Measurements from ENCODE around the gene TUT4. TPM values are rescaled to one million over a fixed set of nuclear protein-coding genes. Genes with fewer than 3 reads are reported as not detected.

The TUT4 gene
- total RNA-seq, 2 donors from 2014 or later = 50.7 to 85.8 TPM

- no peak overlapping the region for H3K27ac Mint-ChIP-seq
- H3K4me1 Mint-ChIP-seq (ENCODE audit: low read depth in 2 of 2) = peaks cover 5 to 18% of the 10 kb centered on the region in 2 donors
- no peak for DNase-seq (ENCODE audit: low spot score)
- no peak for ATAC-seq
- H3K9me3 Mint-ChIP-seq = no peaks in the 10 kb centered on the region
- H3K4me3 Mint-ChIP-seq = no peak overlapping the region
- no peaks in the 10 kb centered on the region for H3K27me3 Mint-ChIP-seq
- peaks cover 6% of the 10 kb centered on the region for H3K36me3 Mint-ChIP-seq
These were observed 49.2 kb downstream of the TUT4 start for GRCh38 chr1:52503706-52504105.

GRCh38 chr1:52502789-52503188, 50.1 kb downstream of the TUT4 start:
- Mint-ChIP-seq H3K9me3 (no peaks in the 10 kb centered on the region), H3K4me1 (ENCODE audit: low read depth in 2 of 2) (peaks cover 5 to 18% of the 10 kb centered on the region in 2 donors), H3K4me3 (no peak overlapping the region), H3K27ac (no peak overlapping the region), H3K36me3 (peaks cover 6% of the 10 kb centered on the region), H3K27me3 (no peaks in the 10 kb centered on the region)
- ATAC-seq (no peak), DNase-seq (ENCODE audit: low spot score) (no peak)

- H3K4me3 Mint-ChIP-seq = no peak overlapping the region
- H3K4me1 Mint-ChIP-seq (ENCODE audit: low read depth in 2 of 2) = no peaks in the 10 kb centered on the region
- no peaks in the 10 kb centered on the region for H3K9me3 Mint-ChIP-seq
- ATAC-seq (no peak), DNase-seq (ENCODE audit: low spot score) (no peak)
- peak overlapping the region in 1 of 2 donors; percentile 62 for H3K27ac Mint-ChIP-seq
- H3K36me3 Mint-ChIP-seq = no peaks in the 10 kb centered on the region
- H3K27me3 Mint-ChIP-seq = no peaks in the 10 kb centered on the region
These were observed 65.3 kb downstream of the TUT4 start for GRCh38 chr1:52487632-52488031.

- Mint-ChIP-seq H3K36me3 (no peaks in the 10 kb centered on the region), H3K9me3 (no peaks in the 10 kb centered on the region), H3K27ac (no peak overlapping the region), H3K4me1 (ENCODE audit: low read depth in 2 of 2) (no peaks in the 10 kb centered on the region), H3K4me3 (no peak overlapping the region), H3K27me3 (no peaks in the 10 kb centered on the region)
- ATAC-seq (no peak), DNase-seq (ENCODE audit: low spot score) (no peak)
These were observed 70.4 kb downstream of the TUT4 start for GRCh38 chr1:52482326-52483004.

GRCh38 chr1:52479076-52479475, 73.8 kb downstream of the TUT4 start:
- Mint-ChIP-seq H3K36me3 (peaks cover 7% of the 10 kb centered on the region), H3K27ac (no peak overlapping the region), H3K9me3 (no peaks in the 10 kb centered on the region), H3K4me3 (no peak overlapping the region), H3K27me3 (no peaks in the 10 kb centered on the region), H3K4me1 (ENCODE audit: low read depth in 2 of 2) (no peaks in the 10 kb centered on the region)
- ATAC-seq (no peak), DNase-seq (ENCODE audit: low spot score) (no peak)

GRCh38 chr1:52477876-52478275, 75.0 kb downstream of the TUT4 start:
- no peaks in the 10 kb centered on the region for H3K9me3 Mint-ChIP-seq
- ATAC-seq = no peak
- H3K36me3 Mint-ChIP-seq = peaks cover 7% of the 10 kb centered on the region
- H3K4me1 Mint-ChIP-seq (ENCODE audit: low read depth in 2 of 2) = no peaks in the 10 kb centered on the region
- DNase-seq (ENCODE audit: low spot score) = no peak
- no peaks in the 10 kb centered on the region for H3K27me3 Mint-ChIP-seq
- no peak overlapping the region for H3K27ac Mint-ChIP-seq
- no peak overlapping the region for H3K4me3 Mint-ChIP-seq

GRCh38 chr1:52476943-52477342, 75.9 kb downstream of the TUT4 start:
- Mint-ChIP-seq H3K36me3 (peaks cover 7% of the 10 kb centered on the region), H3K27ac (no peak overlapping the region), H3K4me1 (ENCODE audit: low read depth in 2 of 2) (no peaks in the 10 kb centered on the region), H3K4me3 (no peak overlapping the region), H3K9me3 (no peaks in the 10 kb centered on the region), H3K27me3 (no peaks in the 10 kb centered on the region)
- ATAC-seq (no peak), DNase-seq (ENCODE audit: low spot score) (no peak)

GRCh38 chr1:52474807-52475206, 78.1 kb downstream of the TUT4 start:
- Mint-ChIP-seq H3K9me3 (no peaks in the 10 kb centered on the region), H3K4me3 (no peak overlapping the region), H3K4me1 (ENCODE audit: low read depth in 2 of 2) (no peaks in the 10 kb centered on the region), H3K27me3 (no peaks in the 10 kb centered on the region), H3K36me3 (peaks cover 11% of the 10 kb centered on the region), H3K27ac (no peak overlapping the region)
- ATAC-seq = no peak
- DNase-seq (ENCODE audit: low spot score) = no peak

GRCh38 chr1:52473039-52473438, 79.9 kb downstream of the TUT4 start:
- H3K27ac Mint-ChIP-seq = no peak overlapping the region
- H3K9me3 Mint-ChIP-seq = no peaks in the 10 kb centered on the region
- no peak overlapping the region for H3K4me3 Mint-ChIP-seq
- ATAC-seq = no peak
- H3K36me3 Mint-ChIP-seq = peaks cover 11% of the 10 kb centered on the region
- no peaks in the 10 kb centered on the region for H3K4me1 Mint-ChIP-seq (ENCODE audit: low read depth in 2 of 2)
- DNase-seq (ENCODE audit: low spot score) = no peak
- H3K27me3 Mint-ChIP-seq = no peaks in the 10 kb centered on the region

GRCh38 chr1:52472384-52472783, 80.5 kb downstream of the TUT4 start:
- H3K27me3 Mint-ChIP-seq = no peaks in the 10 kb centered on the region
- H3K27ac Mint-ChIP-seq = no peak overlapping the region
- H3K9me3 Mint-ChIP-seq = no peaks in the 10 kb centered on the region
- no peak for ATAC-seq
- H3K4me1 Mint-ChIP-seq (ENCODE audit: low read depth in 2 of 2) = no peaks in the 10 kb centered on the region
- peaks cover 13% of the 10 kb centered on the region for H3K36me3 Mint-ChIP-seq
- H3K4me3 Mint-ChIP-seq = no peak overlapping the region
- DNase-seq (ENCODE audit: low spot score) = no peak

GRCh38 chr1:52469108-52469507, 83.8 kb downstream of the TUT4 start:
- Mint-ChIP-seq H3K4me3 (no peak overlapping the region), H3K36me3 (peaks cover 9% of the 10 kb centered on the region), H3K27me3 (no peaks in the 10 kb centered on the region), H3K9me3 (no peaks in the 10 kb centered on the region), H3K4me1 (ENCODE audit: low read depth in 2 of 2) (no peaks in the 10 kb centered on the region), H3K27ac (no peak overlapping the region)
- ATAC-seq (no peak), DNase-seq (ENCODE audit: low spot score) (no peak)

GRCh38 chr1:52463891-52464290, 89.0 kb downstream of the TUT4 start:
- H3K36me3 Mint-ChIP-seq = peaks cover 5% of the 10 kb centered on the region
- no peaks in the 10 kb centered on the region for H3K27me3 Mint-ChIP-seq
- H3K27ac Mint-ChIP-seq = no peak overlapping the region
- no peak overlapping the region for H3K4me3 Mint-ChIP-seq
- ATAC-seq = no peak
- H3K9me3 Mint-ChIP-seq = no peaks in the 10 kb centered on the region
- no peaks in the 10 kb centered on the region for H3K4me1 Mint-ChIP-seq (ENCODE audit: low read depth in 2 of 2)
- no peak for DNase-seq (ENCODE audit: low spot score)

- H3K9me3 Mint-ChIP-seq = no peaks in the 10 kb centered on the region
- H3K27ac Mint-ChIP-seq = no peak overlapping the region
These were observed 91.1 kb downstream of the TUT4 start for GRCh38 chr1:52461821-52462220.

GRCh38 chr1:52460694-52461093, 92.2 kb downstream of the TUT4 start:
- H3K4me1 Mint-ChIP-seq (ENCODE audit: low read depth in 2 of 2) = no peaks in the 10 kb centered on the region
- no peaks in the 10 kb centered on the region for H3K9me3 Mint-ChIP-seq
- no peaks in the 10 kb centered on the region for H3K36me3 Mint-ChIP-seq
- no peak for DNase-seq (ENCODE audit: low spot score)
- no peak for ATAC-seq
- H3K27ac Mint-ChIP-seq = no peak overlapping the region
- no peak overlapping the region for H3K4me3 Mint-ChIP-seq
- no peaks in the 10 kb centered on the region for H3K27me3 Mint-ChIP-seq

More at GRCh38 chr1:52461821-52462220, 91.1 kb downstream of the TUT4 start:
- DNase-seq (ENCODE audit: low spot score) = no peak
- Mint-ChIP-seq H3K4me1 (ENCODE audit: low read depth in 2 of 2) (no peaks in the 10 kb centered on the region), H3K27me3 (no peaks in the 10 kb centered on the region), H3K36me3 (no peaks in the 10 kb centered on the region), H3K4me3 (no peak overlapping the region)
- no peak for ATAC-seq

GRCh38 chr1:52455686-52456085, 97.2 kb downstream of the TUT4 start:
- no peaks in the 10 kb centered on the region for H3K27me3 Mint-ChIP-seq
- H3K27ac Mint-ChIP-seq = no peak overlapping the region
- no peak for ATAC-seq
- no peak overlapping the region for H3K4me3 Mint-ChIP-seq
- no peaks in the 10 kb centered on the region for H3K9me3 Mint-ChIP-seq
- DNase-seq (ENCODE audit: low spot score) = no peak
- no peaks in the 10 kb centered on the region for H3K36me3 Mint-ChIP-seq
- no peaks in the 10 kb centered on the region for H3K4me1 Mint-ChIP-seq (ENCODE audit: low read depth in 2 of 2)
